Measurements from ENCODE around the gene TMEM245. TPM values are rescaled to one million over a fixed set of nuclear protein-coding genes. Genes with fewer than 3 reads are reported as not detected.

Gene TMEM245
- total and polyA plus RNA-seq, 10 of the 15 experiments (the other 5 are each of a cell fraction or from before 2014, with no cell fraction given), result 7.4 to 36.1 (median 19.0) TPM

DNA sequence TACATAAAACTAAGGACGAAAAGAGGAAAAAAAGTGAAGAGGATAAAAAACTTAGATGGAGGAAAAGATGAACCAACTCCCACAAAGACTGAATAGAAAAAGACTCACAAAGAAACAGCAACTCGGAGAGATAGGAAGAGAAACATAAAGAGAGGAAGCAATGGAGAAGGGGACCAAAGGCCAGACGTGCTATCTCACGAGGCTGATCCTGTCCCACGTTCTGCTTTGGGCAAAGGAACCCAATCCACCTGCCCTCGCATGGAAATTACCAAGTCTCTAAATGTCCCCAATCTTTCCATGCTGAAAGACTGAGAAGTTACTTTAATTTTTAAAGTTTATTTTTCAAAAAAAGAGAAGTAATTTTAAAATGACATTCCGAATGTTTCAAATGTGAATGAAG is 36.6 kb downstream of the TMEM245 start:
- no peak for DNase-seq (ENCODE audit: low read depth, low spot score)
- Histone ChIP-seq H3K36me3 (ENCODE audit: control insufficient read depth in 2 of 2, insufficient read depth in 2 of 2, low read length in 1 of 2) (peaks cover 2 to 21% of the 10 kb centered on the region in 2 experiments), H3K4me1 (ENCODE audit: control insufficient read depth, insufficient read depth, low read length) (peaks cover 9% of the 10 kb centered on the region; the same call in 1 of the 2 replicates), H3K4me2 (ENCODE audit: control insufficient read depth, insufficient read depth) (no peak overlapping the region), H3K9ac (ENCODE audit: control insufficient read depth, insufficient read depth, low read length) (no peak overlapping the region), H4K20me1 (ENCODE audit: control insufficient read depth, insufficient read depth) (no peaks in the 10 kb centered on the region), H3K79me2 (ENCODE audit: control insufficient read depth, insufficient read depth, low read length) (no peaks in the 10 kb centered on the region), H3K4me3 (no peak overlapping the region), H2AFZ (ENCODE audit: control insufficient read depth, low read depth, low read length) (no peak overlapping the region), H3K9me3 (replicated peaks; ENCODE audit: control insufficient read depth, insufficient read depth, low read length) (no peaks in the 10 kb centered on the region), H3K27me3 (replicated peaks in 1 of 2; ENCODE audit: control insufficient read depth in 2 of 2, insufficient read depth in 2 of 2, low read length in 1 of 2) (no peaks in the 10 kb centered on the region), H3K27ac (ENCODE audit: control insufficient read depth, insufficient read depth) (no peak overlapping the region)
- WGBS (ENCODE audit: insufficient coverage, insufficient replicate concordance, low lambda C conversion rate, missing lambda C conversion rate), result 91% methylated on average over 7 of the region's 7 CpGs
- ChIA-PET SMC1A (ENCODE audit: uncharacterized antibody, unreplicated experiment) (no interaction called here), RAD21 (ENCODE audit: unreplicated experiment) (no interaction called here), POLR2A (interaction anchor here (0.7 kb wide), 1 partner anchor 29 kb away, joined by 5 read pairs; no protein-coding TSS in a partner anchor), CTCF (no interaction called here)
- no peak for FAIRE-seq
- intact Hi-C loops (cut with micrococcal nuclease; ENCODE audit: unreplicated experiment), result no loop called here
- in situ Hi-C loops (cut with MboI), result no loop called here
- BruUV-seq (replicated peaks), result no TSS peak
- no peak for ATAC-seq
- no peak for TF ChIP-seq RFX5 (IDR thresholded peaks at IDR 0.05; ENCODE audit: low read depth, low read length)
- no peak for TF ChIP-seq SP1 (IDR thresholded peaks at IDR 0.05; ENCODE audit: low read depth, low read length)
- TF ChIP-seq, protein P1, sequence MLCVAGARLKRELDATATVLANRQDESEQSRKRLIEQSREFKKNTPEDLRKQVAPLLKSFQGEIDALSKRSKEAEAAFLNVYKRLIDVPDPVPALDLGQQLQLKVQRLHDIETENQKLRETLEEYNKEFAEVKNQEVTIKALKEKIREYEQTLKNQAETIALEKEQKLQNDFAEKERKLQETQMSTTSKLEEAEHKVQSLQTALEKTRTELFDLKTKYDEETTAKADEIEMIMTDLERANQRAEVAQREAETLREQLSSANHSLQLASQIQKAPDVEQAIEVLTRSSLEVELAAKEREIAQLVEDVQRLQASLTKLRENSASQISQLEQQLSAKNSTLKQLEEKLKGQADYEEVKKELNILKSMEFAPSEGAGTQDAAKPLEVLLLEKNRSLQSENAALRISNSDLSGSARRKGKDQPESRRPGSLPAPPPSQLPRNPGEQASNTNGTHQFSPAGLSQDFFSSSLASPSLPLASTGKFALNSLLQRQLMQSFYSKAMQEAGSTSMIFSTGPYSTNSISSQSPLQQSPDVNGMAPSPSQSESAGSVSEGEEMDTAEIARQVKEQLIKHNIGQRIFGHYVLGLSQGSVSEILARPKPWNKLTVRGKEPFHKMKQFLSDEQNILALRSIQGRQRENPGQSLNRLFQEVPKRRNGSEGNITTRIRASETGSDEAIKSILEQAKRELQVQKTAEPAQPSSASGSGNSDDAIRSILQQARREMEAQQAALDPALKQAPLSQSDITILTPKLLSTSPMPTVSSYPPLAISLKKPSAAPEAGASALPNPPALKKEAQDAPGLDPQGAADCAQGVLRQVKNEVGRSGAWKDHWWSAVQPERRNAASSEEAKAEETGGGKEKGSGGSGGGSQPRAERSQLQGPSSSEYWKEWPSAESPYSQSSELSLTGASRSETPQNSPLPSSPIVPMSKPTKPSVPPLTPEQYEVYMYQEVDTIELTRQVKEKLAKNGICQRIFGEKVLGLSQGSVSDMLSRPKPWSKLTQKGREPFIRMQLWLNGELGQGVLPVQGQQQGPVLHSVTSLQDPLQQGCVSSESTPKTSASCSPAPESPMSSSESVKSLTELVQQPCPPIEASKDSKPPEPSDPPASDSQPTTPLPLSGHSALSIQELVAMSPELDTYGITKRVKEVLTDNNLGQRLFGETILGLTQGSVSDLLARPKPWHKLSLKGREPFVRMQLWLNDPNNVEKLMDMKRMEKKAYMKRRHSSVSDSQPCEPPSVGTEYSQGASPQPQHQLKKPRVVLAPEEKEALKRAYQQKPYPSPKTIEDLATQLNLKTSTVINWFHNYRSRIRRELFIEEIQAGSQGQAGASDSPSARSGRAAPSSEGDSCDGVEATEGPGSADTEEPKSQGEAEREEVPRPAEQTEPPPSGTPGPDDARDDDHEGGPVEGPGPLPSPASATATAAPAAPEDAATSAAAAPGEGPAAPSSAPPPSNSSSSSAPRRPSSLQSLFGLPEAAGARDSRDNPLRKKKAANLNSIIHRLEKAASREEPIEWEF (IDR thresholded peaks at IDR 0.05; ENCODE audit: insufficient replicate concordance, low read depth, low read length), result no peak
